Testis (tissue), 2 donors: ENCODE results near the gene COL4A6.

Experiments
- POLR2A ChIP-seq: fragments of 450-650 bp; IDR thresholded peaks from one replicate; pipeline ENCODE4 v1.6.1; 2017; ENCODE audit warnings: antibody characterized with exemption, mild to moderate bottlenecking, moderate library complexity
- TF ChIP-seq, protein P1 (sequence below), 3 experiments: fragments of 450-650 bp in 2 of 3; fragments of 200-600 bp in 1 of 3; sonication (generic) in 1 of 3; IDR thresholded peaks; one replicate each; pipeline ENCODE4 v1.5.1; 2016 to 2019; ENCODE audit warnings: antibody characterized with exemption in 3 of 3, mild to moderate bottlenecking in 2 of 3, moderate library complexity in 1 of 3

DNA sequence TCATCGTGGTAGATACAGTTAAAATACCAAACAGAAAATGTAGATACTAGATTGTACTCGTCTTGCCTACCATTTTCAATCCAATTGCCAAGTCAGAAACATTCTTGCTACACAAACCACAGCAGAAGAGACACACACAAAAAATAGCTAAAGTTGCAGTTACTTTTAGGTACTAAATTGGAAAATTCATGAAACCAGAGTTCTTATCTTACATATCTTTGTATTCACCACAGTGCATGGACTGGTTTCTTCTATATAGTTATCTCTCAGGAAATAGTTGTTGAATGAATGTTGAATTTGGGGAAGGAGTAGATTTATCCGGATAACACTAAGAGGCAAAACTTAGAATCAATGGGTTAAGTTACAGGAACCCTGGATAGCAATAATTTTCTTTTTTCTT, 15.6 kb upstream of the COL4A6 start:
- TF ChIP-seq, protein P1, sequence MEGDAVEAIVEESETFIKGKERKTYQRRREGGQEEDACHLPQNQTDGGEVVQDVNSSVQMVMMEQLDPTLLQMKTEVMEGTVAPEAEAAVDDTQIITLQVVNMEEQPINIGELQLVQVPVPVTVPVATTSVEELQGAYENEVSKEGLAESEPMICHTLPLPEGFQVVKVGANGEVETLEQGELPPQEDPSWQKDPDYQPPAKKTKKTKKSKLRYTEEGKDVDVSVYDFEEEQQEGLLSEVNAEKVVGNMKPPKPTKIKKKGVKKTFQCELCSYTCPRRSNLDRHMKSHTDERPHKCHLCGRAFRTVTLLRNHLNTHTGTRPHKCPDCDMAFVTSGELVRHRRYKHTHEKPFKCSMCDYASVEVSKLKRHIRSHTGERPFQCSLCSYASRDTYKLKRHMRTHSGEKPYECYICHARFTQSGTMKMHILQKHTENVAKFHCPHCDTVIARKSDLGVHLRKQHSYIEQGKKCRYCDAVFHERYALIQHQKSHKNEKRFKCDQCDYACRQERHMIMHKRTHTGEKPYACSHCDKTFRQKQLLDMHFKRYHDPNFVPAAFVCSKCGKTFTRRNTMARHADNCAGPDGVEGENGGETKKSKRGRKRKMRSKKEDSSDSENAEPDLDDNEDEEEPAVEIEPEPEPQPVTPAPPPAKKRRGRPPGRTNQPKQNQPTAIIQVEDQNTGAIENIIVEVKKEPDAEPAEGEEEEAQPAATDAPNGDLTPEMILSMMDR (IDR thresholded peaks at IDR 0.05) = no peak
- no peak for TF ChIP-seq POLR2A
